ENCODE results near the gene KIAA0930. TPM values are rescaled to one million over a fixed set of nuclear protein-coding genes. Genes with fewer than 3 reads are reported as not detected.
A peak's percentile ranks its signal among the peaks of the same experiment; 100 is the strongest.

Gene KIAA0930
- total RNA-seq, 1 donor from 2014 or later: 18.6 TPM

- TF ChIP-seq CTCF (IDR thresholded peaks at IDR 0.05; ENCODE audit: borderline replicate concordance): no peak
- intact Hi-C loops (cut with micrococcal nuclease): no loop called here
- no peaks in the 10 kb centered on the region for H3K36me3 ChIP-seq
- no peak overlapping the region for H3K4me3 ChIP-seq
- H3K4me1 ChIP-seq: peaks cover 7% of the 10 kb centered on the region
- H3K27ac ChIP-seq (replicated peaks): no peak overlapping the region
- DNase-seq: no peak
- H3K9me3 ChIP-seq (replicated peaks): no peaks in the 10 kb centered on the region
- H3K27me3 ChIP-seq (ENCODE audit: low read depth): no peaks in the 10 kb centered on the region
Observed at GRCh38 chr22:45231293-45231692, 9.4 kb downstream of the KIAA0930 start.

GRCh38 chr22:45230026-45230721 lies 10.5 kb downstream of the KIAA0930 start:
- no peak for DNase-seq
- Histone ChIP-seq H3K27ac (replicated peaks) (no peak overlapping the region), H3K4me1 (peaks cover 13% of the 10 kb centered on the region), H3K4me3 (no peak overlapping the region), H3K36me3 (no peaks in the 10 kb centered on the region), H3K9me3 (replicated peaks) (no peaks in the 10 kb centered on the region), H3K27me3 (ENCODE audit: low read depth) (no peaks in the 10 kb centered on the region)
- no peak for TF ChIP-seq CTCF (IDR thresholded peaks at IDR 0.05; ENCODE audit: borderline replicate concordance)
- intact Hi-C loops (cut with micrococcal nuclease): no loop called here

- intact Hi-C loops (cut with micrococcal nuclease): no loop called here
- H3K9me3 ChIP-seq (replicated peaks): no peaks in the 10 kb centered on the region
- DNase-seq: no peak
- no peaks in the 10 kb centered on the region for H3K27me3 ChIP-seq (ENCODE audit: low read depth)
- H3K4me1 ChIP-seq: peaks cover 13% of the 10 kb centered on the region
- no peak overlapping the region for H3K27ac ChIP-seq (replicated peaks)
- no peak for TF ChIP-seq CTCF (IDR thresholded peaks at IDR 0.05; ENCODE audit: borderline replicate concordance)
- no peak overlapping the region for H3K4me3 ChIP-seq
- H3K36me3 ChIP-seq: no peaks in the 10 kb centered on the region
Observed at GRCh38 chr22:45229181-45229580, 11.5 kb downstream of the KIAA0930 start.

- no peaks in the 10 kb centered on the region for H3K36me3 ChIP-seq
- intact Hi-C loops (cut with micrococcal nuclease): no loop called here
- no peaks in the 10 kb centered on the region for H3K9me3 ChIP-seq (replicated peaks)
- no peaks in the 10 kb centered on the region for H3K27me3 ChIP-seq (ENCODE audit: low read depth)
- peaks cover 13% of the 10 kb centered on the region for H3K4me1 ChIP-seq
- no peak overlapping the region for H3K4me3 ChIP-seq
- no peak for DNase-seq
- no peak for TF ChIP-seq CTCF (IDR thresholded peaks at IDR 0.05; ENCODE audit: borderline replicate concordance)
- peak overlapping the region; percentile 36 for H3K27ac ChIP-seq (replicated peaks)
Observed at GRCh38 chr22:45228401-45228754, 12.3 kb downstream of the KIAA0930 start.

- peaks cover 13% of the 10 kb centered on the region for H3K4me1 ChIP-seq
- intact Hi-C loops (cut with micrococcal nuclease): no loop called here
- TF ChIP-seq CTCF (IDR thresholded peaks at IDR 0.05; ENCODE audit: borderline replicate concordance): no peak
- H3K27ac ChIP-seq (replicated peaks): peak overlapping the region; percentile 36
- no peaks in the 10 kb centered on the region for H3K27me3 ChIP-seq (ENCODE audit: low read depth)
- no peaks in the 10 kb centered on the region for H3K9me3 ChIP-seq (replicated peaks)
- H3K4me3 ChIP-seq: no peak overlapping the region
- H3K36me3 ChIP-seq: no peaks in the 10 kb centered on the region
- DNase-seq: no peak
Observed at GRCh38 chr22:45227645-45228400, 12.9 kb downstream of the KIAA0930 start.
